Mucosa of descending colon (tissue), 3 donors: ENCODE data around the gene CRADD. TPM values are rescaled to one million over a fixed set of nuclear protein-coding genes. Genes with fewer than 3 reads are reported as not detected.
"Not testable (repeated sequence)": the region's sequence is repeated elsewhere in the genome, so short reads cannot be mapped to it uniquely, and the experiment has no call there.

Experiments used
- ATAC-seq: fragments of 200-7000 bp; cut with Tn5 transposase; one replicate; pipeline ENCODE4 v1.9.1; 2020; ENCODE audit warnings: mild to moderate bottlenecking, moderate library complexity
- DNase-seq, 3 donors: peaks; one replicate each; pipeline ENCODE4 v3.0.0-alpha.2; 2020
- H3K36me3 ChIP-seq: fragments of 200-600 bp; one replicate; pipeline ENCODE4 v1.8.0; 2021; ENCODE audit warnings: low read depth, mild to moderate bottlenecking
- H3K4me1 ChIP-seq: fragments of 200-600 bp; one replicate; pipeline ENCODE4 v1.8.0; 2021; ENCODE audit warnings: low read depth, mild to moderate bottlenecking
- H3K4me3 ChIP-seq: fragments of 200-600 bp; one replicate; pipeline ENCODE4 v1.8.0; 2021; ENCODE audit warnings: mild to moderate bottlenecking
- H3K9me3 ChIP-seq: fragments of 200-600 bp; one replicate; pipeline ENCODE4 v1.8.0; 2021; ENCODE audit warnings: mild to moderate bottlenecking
- intact Hi-C, 2 donors: fragments of 100-400 bp; cut with DNase I in 1 of 2; cut with micrococcal nuclease in 1 of 2; formaldehyde crosslinking; loops; one replicate each; pipeline versions ENCODE4 v1.11.0 to v1.11.1; 2022; cut with DNase I, micrococcal nuclease
- total RNA-seq, 3 donors: library from RNA; stranded (reverse); fragmentation: NEBNext Ultra II Directional in 2 of 3; extraction: Animal tissue kit (Norgen Biotek cat#: 25700) in 2 of 3; gene quantifications; one replicate each; pipeline versions ENCODE4 v1.2.1 to v1.2.4, GENCODE V29; 2021 to 2023
- TF ChIP-seq, protein P1 (sequence below): fragments of 200-600 bp; IDR thresholded peaks from one replicate; pipeline ENCODE4 v1.8.0; 2022; ENCODE audit warnings: antibody characterized with exemption, mild to moderate bottlenecking
- donor health status: DM: no; HTN: no; CAD: no; lungs with moderate emphysema.
- donor health status: DM: no; HTN: no; CAD: no.
- donor health status: DM: no; HTN: yes; CAD: no.

The CRADD gene
- total RNA-seq, 3 donors from 2014 or later: 18.4 to 27.9 (median 22.7) TPM

DNA sequence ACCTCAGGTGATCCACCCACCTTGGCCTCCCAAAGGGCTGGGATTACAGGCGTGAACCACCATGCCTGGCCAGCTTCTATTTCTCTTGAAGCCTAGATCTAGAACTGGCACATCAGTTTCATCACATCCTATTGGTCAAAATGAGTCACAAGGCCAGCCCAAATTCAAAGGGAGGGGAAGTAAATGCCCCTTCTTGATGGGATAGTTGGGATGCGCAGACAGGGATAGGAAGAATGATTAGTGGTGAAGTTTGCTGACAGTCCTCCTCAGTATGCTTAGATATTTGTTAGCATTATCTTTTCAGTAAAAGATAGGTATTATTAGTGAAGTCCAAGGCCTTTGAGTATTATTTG is 33.4 kb downstream of the CRADD start:
- Histone ChIP-seq H3K36me3 (no peaks in the 10 kb centered on the region), H3K4me1 (peaks cover 4% of the 10 kb centered on the region), H3K4me3 (no peak overlapping the region), H3K9me3 (peaks cover 18% of the 10 kb centered on the region)
- TF ChIP-seq, protein P1, sequence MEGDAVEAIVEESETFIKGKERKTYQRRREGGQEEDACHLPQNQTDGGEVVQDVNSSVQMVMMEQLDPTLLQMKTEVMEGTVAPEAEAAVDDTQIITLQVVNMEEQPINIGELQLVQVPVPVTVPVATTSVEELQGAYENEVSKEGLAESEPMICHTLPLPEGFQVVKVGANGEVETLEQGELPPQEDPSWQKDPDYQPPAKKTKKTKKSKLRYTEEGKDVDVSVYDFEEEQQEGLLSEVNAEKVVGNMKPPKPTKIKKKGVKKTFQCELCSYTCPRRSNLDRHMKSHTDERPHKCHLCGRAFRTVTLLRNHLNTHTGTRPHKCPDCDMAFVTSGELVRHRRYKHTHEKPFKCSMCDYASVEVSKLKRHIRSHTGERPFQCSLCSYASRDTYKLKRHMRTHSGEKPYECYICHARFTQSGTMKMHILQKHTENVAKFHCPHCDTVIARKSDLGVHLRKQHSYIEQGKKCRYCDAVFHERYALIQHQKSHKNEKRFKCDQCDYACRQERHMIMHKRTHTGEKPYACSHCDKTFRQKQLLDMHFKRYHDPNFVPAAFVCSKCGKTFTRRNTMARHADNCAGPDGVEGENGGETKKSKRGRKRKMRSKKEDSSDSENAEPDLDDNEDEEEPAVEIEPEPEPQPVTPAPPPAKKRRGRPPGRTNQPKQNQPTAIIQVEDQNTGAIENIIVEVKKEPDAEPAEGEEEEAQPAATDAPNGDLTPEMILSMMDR: no peak
- intact Hi-C loops: no loop called here
- DNase-seq (no peak), ATAC-seq (no peak)

DNA sequence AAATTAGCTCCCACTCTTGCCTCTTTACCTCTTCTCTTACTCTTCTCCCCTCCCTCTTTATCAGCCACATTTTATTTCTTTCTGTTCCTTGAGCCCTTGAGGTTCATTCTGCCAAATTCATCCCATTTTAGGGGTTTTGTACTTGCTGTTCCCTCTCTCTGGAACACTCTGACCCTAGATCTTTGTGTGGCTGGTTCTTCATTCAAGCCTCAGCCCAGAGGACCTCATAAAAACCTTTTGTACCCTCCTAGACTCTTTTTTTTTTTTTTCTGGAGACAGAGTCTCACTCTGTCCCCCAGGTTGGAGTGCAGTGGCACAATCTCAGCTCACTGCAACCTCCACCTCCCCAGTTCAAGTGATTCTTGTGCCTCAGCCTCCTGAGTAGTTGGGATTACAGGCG is 34.3 kb downstream of the CRADD start:
- H3K36me3 ChIP-seq, H3K4me1 ChIP-seq, intact Hi-C loops, DNase-seq, ATAC-seq, H3K4me3 ChIP-seq: not testable (repeated sequence)
- H3K9me3 ChIP-seq: peaks cover 18% of the 10 kb centered on the region

DNA sequence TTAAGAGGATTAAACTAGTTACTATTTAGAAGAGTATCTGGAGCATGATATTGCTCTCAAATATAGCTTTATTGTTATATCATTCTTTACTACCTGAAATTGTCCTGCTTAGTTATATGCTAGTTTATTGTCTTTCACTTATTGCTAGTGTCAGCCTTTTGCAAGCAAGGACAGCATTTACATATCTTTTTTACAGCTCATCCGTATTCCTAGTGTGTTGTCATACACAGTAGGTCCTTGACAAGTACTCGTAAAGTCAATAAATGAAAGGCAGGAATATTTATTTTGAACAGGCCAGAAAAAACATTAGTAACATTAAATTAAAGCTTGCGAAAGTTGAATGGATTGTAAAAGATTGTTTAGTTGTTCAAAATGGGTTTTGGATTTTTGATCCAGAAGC is 35.0 kb downstream of the CRADD start:
- Histone ChIP-seq H3K9me3 (peaks cover 18% of the 10 kb centered on the region), H3K36me3 (no peaks in the 10 kb centered on the region), H3K4me3 (no peak overlapping the region), H3K4me1 (peaks cover 4% of the 10 kb centered on the region)
- TF ChIP-seq, protein P1: no peak
- intact Hi-C loops: no loop called here
- DNase-seq (no peak), ATAC-seq (peak; percentile 81)

DNA sequence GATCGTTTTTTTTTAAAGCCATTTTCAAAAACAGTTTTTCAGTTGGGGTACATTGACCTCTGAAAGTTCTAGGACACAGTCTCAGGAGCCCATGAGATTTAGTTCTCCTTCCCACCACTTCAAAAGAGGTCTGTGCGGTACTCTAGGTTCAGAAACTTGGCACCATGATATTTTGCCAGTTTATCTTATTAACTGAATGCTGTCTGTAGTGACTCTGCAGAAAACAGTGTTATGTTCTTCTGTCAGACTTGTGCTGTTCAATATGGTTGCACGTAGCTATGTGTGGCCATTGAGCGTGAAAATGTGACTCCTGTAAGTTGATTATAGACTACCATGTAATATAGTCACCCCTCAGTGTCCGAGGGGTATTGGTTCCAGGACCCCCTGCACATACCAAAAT is 35.9 kb downstream of the CRADD start:
- Histone ChIP-seq H3K9me3 (peaks cover 18% of the 10 kb centered on the region), H3K4me1 (peaks cover 4% of the 10 kb centered on the region), H3K36me3 (no peaks in the 10 kb centered on the region), H3K4me3 (no peak overlapping the region)
- intact Hi-C loops: no loop called here
- ATAC-seq: no peak
- TF ChIP-seq, protein P1: no peak
- no peak for DNase-seq

DNA sequence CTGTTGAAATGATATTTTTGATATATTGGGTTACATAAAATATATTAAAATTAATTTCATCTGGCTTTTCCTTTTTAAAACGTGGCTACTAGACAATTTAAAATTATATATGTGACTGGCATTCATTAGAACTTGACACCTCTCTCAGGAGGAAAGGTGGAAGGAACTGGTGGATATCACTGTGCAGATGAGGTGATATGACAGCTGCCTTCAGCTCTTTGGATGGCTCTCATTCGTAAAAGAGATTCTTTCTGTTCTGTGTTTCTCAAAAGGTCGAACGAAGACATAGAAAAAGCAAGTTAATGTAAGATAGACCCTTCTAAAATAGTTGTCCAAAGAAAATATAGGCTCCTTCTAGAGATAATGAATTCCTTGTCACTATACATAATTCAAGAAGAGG is 36.6 kb downstream of the CRADD start:
- no peak for ATAC-seq
- peaks cover 18% of the 10 kb centered on the region for H3K9me3 ChIP-seq

DNA sequence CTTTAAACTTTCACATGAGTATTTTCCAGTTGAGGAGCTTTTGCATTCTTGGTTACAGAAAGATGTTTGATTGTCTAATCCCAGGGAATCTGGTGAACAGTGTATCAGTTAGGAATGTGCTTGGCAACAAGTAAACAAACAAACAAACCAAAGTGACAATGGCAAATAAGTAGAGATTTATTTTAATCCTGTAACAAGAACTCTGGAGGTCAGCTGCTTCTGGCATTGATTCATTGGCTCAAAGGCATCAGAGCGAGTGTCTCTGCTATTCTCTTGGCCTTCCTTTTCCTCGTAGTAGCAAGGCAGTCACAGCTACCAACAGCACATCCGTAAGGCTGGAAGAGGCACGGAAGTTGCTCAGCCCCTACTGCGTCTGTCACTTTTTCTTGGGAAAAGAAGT is 37.2 kb downstream of the CRADD start:
- Histone ChIP-seq H3K9me3 (peaks cover 12% of the 10 kb centered on the region), H3K4me1 (peaks cover 4% of the 10 kb centered on the region), H3K36me3 (no peaks in the 10 kb centered on the region), H3K4me3 (no peak overlapping the region)
- intact Hi-C loops: no loop called here
- DNase-seq (no peak), ATAC-seq (no peak)
- TF ChIP-seq, protein P1: no peak

More for the DNA sequence above, 36.6 kb downstream of the CRADD start:
- H3K4me3 ChIP-seq: no peak overlapping the region
- H3K4me1 ChIP-seq: peaks cover 4% of the 10 kb centered on the region
- DNase-seq: no peak
- intact Hi-C loops: no loop called here
- TF ChIP-seq, protein P1: no peak
- H3K36me3 ChIP-seq: no peaks in the 10 kb centered on the region
